ENCODE results near the gene RNF151.
"Not testable (repeated sequence)": the region's sequence is repeated elsewhere in the genome, so short reads cannot be mapped to it uniquely, and the experiment has no call there.

Gene RNF151, protein sequence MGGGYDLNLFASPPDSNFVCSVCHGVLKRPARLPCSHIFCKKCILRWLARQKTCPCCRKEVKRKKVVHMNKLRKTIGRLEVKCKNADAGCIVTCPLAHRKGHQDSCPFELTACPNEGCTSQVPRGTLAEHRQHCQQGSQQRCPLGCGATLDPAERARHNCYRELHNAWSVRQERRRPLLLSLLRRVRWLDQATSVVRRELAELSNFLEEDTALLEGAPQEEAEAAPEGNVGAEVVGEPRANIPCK

DNA sequence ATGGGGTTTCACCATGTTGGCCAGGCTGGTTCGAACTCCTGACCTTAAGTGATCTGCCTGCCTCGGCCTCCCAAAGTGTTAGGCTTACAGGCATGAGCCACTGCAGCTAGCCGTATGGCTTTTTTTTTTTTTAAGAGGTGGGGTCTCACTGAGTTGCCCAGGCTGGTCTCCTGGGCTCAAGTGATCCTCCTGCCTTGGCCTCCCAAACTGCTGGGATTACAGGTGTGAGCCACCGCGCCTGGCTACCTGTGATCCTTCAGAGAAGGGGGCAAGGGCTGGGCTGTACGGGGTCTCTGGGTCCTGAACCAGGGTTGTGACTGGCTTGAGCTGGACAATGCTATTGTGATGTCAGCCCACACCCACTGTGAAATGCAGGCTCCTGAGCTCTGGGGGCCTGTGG is at the start of gene RNF151:
TSS of gene RNF151 (plus strand) at position 397 of the 400 bp plus-strand sequence. CDS start 26 bp downstream, outside the sequence.
- peak within 1 kb of the TSS; percentile 79 for H3K4me3 ChIP-seq (ENCODE audit: low read depth, low read length)
- DNase-seq (ENCODE audit: low read depth), result no peak
- TF ChIP-seq, protein P1, sequence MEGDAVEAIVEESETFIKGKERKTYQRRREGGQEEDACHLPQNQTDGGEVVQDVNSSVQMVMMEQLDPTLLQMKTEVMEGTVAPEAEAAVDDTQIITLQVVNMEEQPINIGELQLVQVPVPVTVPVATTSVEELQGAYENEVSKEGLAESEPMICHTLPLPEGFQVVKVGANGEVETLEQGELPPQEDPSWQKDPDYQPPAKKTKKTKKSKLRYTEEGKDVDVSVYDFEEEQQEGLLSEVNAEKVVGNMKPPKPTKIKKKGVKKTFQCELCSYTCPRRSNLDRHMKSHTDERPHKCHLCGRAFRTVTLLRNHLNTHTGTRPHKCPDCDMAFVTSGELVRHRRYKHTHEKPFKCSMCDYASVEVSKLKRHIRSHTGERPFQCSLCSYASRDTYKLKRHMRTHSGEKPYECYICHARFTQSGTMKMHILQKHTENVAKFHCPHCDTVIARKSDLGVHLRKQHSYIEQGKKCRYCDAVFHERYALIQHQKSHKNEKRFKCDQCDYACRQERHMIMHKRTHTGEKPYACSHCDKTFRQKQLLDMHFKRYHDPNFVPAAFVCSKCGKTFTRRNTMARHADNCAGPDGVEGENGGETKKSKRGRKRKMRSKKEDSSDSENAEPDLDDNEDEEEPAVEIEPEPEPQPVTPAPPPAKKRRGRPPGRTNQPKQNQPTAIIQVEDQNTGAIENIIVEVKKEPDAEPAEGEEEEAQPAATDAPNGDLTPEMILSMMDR (IDR thresholded peaks at IDR 0.05; ENCODE audit: insufficient read depth, low read depth, low read length, missing control alignments), result no peak

DNA sequence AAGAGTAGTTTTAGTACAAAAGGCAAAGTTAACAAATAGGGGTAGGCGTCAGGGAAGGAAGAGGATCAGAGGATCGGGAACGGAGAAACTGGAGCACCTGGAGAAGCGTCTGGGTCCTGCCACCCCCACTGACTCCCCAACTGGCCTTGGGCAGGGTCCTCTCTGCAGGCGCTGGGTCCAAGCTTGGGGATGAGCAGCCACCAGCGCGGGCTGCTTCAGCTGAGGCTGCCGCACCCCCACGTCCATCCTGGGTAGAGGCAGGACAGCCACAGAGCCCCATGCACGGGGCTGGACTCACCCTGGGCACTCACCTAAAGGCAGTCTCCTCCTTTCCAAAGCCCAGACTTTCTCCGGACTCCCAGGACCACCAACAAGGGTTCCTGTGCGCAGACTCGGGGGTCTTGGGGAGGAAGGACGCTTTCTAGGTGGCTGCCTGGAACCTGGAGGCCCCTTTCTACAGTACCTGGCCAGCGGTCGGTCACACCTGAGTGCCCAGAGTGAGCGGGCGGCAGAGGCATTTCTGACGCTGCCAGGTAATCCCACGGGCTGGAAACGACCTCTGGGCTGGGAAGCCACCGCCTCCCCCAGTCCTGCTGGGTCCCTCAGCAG is 49.5 kb upstream of the RNF151 start:
- H3K4me3 ChIP-seq (ENCODE audit: low read depth, low read length), result no peak overlapping the region
- DNase-seq (ENCODE audit: low read depth), result no peak
- TF ChIP-seq, protein P1 (IDR thresholded peaks at IDR 0.05; ENCODE audit: insufficient read depth, low read depth, low read length, missing control alignments), result no peak

DNA sequence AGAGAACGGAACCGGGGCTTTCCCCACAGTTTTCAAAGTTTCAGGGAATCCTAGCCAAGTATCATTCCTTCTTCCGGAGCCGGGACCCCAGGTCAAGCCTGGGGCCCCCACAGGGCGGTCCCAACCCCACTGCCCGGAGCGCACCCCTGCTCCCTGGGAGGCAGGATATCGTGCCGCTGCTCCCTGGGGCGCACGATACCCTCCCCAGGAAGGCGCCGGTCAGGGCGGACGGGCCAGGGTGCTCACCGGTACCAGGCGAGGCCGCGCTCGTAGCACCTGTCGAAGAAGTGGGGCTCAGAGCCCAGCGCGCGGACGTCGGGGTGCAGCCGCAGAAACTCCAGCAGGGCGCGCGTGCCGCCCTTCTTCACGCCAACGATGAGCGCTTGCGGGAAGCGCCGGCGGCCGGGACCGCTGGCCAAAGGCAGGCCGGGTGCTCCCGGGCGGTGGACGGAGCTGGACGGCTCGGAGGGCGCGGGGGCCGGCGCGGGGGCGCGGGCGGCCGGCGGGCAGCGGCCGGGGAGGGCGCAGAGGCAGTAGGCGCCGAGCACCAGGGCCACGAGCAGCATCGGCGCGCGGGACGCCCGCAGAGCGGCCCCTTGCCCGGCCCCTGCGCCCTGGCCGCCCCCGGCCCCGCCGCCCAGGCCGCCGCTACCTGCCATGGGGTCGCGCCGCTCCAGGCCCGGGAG is 48.8 kb upstream of the RNF151 start:
- TF ChIP-seq, protein P1 (IDR thresholded peaks at IDR 0.05; ENCODE audit: insufficient read depth, low read depth, low read length, missing control alignments), result no peak
- DNase-seq (ENCODE audit: low read depth), result no peak
- no peak overlapping the region for H3K4me3 ChIP-seq (ENCODE audit: low read depth, low read length)

DNA sequence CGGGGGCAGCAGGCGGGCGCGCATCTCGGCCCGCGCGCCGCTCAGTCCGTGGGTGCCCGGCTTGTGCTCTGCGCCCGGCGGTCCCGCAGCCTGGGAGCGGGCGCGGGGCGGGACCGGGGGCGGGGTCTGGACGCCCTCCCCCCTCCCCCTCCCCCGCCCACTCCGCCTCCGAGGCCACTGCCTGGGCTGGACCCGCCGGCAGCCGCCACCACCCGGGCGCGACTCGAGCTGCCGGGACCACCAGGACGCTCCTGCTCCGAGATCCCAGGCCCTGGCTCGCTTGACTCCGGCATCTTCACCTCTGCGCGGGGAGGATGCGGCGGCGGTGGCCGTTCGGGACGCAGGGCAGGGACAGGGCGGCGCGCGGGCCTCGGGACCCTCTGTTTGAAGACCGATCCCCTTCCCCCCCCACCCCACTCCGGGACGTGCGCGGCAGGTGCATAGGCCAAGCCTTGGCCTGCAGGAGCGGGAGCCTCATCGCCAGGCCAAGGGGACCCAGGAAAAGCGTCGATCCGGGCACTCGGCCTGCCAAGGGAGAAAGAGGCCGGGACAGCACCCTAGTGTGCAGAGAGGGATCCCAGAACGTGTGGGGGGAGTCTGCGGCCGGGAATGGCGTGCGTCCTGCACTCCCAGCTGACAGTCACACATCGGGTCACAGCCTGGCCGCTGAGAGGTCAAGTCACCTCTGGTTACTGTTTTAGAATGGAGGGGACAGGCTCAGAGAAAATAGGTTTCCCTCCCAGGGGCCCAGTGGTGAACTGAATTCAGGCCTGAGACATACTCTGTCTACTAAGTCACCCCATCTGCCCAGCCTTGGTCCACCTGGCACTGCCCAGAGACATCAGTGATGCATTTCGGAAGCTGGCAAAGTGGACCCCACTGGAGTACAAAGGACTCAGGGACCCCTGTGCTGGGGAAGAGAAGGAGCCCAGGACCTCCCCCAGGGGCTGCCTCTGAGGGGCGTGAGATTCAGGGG is 48.0 kb upstream of the RNF151 start, which contains the start of gene HS3ST6:
TSS of gene HS3ST6 (minus strand) at position 65 of the 976 bp plus-strand sequence. CDS start 92 bp downstream, outside the sequence.
- H3K4me3 ChIP-seq (ENCODE audit: low read depth, low read length), result no peak within 1 kb of the TSS
- TF ChIP-seq, protein P1 (IDR thresholded peaks at IDR 0.05; ENCODE audit: insufficient read depth, low read depth, low read length, missing control alignments), result no peak
- no peak for DNase-seq (ENCODE audit: low read depth)

DNA sequence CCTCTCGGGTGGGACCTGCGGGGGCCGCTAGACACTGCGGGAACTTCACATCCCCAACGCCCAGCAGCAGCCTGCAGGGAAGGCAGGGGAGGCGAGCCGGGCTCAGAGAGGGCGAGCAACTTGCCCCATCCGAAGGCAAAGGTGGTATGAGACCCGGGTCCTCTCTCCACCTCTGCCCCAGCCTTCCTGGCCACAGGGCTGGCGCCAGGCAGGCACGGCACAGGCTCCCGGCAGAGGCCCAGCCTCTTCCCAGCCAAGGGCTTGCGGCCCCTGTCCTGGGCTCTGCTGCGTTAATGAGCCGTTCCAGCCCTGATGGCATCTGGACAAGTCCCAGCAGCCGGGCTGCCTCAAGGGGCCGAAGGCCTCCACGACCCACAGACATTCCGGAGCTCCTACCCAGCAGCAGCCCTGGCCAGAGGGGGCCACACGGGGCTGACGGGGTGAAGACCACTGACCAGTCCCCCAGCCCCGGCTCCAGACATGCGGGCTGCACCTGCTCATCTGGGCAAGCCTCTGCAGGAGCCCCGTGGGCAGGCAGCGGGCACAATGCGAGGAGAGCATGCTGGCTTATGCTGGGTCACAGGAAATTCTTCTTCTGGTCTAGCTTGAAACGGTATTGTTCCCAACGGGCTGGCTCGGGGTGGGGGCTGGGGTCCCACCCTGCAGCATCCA is 47.2 kb upstream of the RNF151 start:
- no peak overlapping the region for H3K4me3 ChIP-seq (ENCODE audit: low read depth, low read length)
- no peak for DNase-seq (ENCODE audit: low read depth)
- TF ChIP-seq, protein P1 (IDR thresholded peaks at IDR 0.05; ENCODE audit: insufficient read depth, low read depth, low read length, missing control alignments), result no peak

DNA sequence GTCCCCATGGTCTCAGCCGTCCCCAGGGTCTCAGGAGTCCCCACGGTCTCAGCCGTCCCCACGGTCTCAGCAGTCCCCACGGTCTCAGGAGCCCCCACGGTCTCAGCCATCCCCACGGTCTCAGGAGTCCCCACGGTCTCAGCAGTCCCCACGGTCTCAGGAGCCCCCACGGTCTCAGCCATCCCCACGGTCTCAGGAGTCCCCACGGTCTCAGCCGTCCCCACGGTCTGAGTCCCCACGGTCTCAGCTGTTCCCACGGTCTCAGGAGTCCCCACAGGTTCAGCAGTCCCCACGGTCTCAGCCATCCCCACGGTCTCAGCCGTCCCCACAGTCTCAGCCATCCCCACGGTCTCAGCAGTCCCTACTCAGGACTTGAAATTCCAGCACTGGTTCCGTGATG is 46.5 kb upstream of the RNF151 start:
- H3K4me3 ChIP-seq (ENCODE audit: low read depth, low read length); DNase-seq (ENCODE audit: low read depth): not testable (repeated sequence)

All from GM12865 (cell line).